GM13976 (cell line): Measurements from ENCODE around the gene TMEM273.

Experiments used
- DNase-seq: peaks from one replicate; pipeline ENCODE4 v3.0.0; 2012; ENCODE audit warnings: low spot score
- in situ Hi-C: fragments of 300-500 bp; cut with MboI; formaldehyde crosslinking; loops from one replicate; pipeline ENCODE4 v1.12.0; 2022; ENCODE audit warnings: low sequenced_read_pairs, mixed read lengths, inconsistent platforms; ENCODE audit not compliant: unreplicated experiment
- TF ChIP-seq, protein P1 (sequence below): IDR thresholded peaks from 2 replicates; pipeline ENCODE4 v1.5.1; 2012; ENCODE audit warnings: borderline replicate concordance, mild to moderate bottlenecking; ENCODE audit not compliant: insufficient read depth; ENCODE audit errors: extremely low read depth, missing control alignments, control extremely low read depth

Gene TMEM273

DNA sequence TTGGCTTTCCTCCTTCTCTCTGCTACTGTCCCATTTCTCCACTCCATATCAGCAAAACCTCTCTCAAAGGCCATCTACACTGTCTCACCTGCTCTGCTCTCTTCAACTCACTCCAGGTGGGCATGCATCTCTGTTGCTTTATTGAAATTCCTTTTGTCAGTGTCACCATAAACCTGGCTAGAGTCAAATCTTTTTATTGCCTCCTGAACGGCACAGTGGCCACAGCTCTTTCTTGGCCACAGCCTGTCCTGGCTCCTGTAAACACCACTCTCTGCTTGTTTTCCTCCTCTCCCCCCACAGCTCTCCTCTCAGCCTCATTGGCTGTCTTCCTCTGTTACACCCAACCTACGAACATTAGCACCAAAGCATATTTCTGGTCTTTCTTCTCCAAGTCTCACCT lies 31.1 kb upstream of the TMEM273 start:
- in situ Hi-C loops: no loop called here
- TF ChIP-seq, protein P1, sequence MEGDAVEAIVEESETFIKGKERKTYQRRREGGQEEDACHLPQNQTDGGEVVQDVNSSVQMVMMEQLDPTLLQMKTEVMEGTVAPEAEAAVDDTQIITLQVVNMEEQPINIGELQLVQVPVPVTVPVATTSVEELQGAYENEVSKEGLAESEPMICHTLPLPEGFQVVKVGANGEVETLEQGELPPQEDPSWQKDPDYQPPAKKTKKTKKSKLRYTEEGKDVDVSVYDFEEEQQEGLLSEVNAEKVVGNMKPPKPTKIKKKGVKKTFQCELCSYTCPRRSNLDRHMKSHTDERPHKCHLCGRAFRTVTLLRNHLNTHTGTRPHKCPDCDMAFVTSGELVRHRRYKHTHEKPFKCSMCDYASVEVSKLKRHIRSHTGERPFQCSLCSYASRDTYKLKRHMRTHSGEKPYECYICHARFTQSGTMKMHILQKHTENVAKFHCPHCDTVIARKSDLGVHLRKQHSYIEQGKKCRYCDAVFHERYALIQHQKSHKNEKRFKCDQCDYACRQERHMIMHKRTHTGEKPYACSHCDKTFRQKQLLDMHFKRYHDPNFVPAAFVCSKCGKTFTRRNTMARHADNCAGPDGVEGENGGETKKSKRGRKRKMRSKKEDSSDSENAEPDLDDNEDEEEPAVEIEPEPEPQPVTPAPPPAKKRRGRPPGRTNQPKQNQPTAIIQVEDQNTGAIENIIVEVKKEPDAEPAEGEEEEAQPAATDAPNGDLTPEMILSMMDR: no peak
- no peak for DNase-seq

DNA sequence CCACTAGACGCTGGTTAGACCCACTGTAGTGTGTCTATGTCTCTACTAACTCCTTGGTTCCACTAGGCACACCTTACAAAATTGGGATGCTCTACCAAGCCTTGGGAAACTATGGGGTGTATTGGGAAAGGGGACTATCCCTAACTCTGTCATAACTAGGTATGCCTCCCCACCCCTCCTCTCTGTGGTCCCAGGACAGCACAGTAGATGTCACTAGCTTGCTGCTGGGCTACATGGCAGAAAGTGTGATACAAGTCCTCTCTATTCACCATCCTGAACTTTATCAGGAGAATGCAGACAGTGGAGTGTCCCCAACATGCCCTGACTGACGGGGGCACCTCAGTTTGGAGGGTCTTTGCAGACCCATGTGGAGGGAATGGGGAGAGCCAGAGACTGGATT lies 30.3 kb upstream of the TMEM273 start:
- in situ Hi-C loops: no loop called here
- DNase-seq: no peak
- TF ChIP-seq, protein P1: no peak

DNA sequence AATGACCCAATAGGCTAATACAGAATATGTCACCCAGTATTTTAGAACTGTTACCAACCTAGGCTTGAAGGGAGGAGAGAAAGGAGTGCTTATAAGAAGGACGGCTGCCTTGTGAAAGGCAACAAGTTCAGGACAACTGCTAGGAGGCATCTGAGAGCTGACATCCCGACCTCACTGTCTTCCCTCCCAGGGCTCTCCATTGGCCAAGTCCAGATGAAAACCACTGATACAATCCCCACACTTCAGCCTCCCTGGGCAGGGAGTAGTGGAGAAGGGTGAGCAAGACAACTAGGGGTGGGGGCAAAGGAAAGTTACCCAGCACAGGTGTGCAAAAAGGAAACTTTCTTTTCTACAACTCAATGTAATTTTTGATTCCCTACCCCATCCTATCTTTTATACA lies 29.5 kb upstream of the TMEM273 start:
- no peak for DNase-seq
- TF ChIP-seq, protein P1: no peak
- in situ Hi-C loops: no loop called here

DNA sequence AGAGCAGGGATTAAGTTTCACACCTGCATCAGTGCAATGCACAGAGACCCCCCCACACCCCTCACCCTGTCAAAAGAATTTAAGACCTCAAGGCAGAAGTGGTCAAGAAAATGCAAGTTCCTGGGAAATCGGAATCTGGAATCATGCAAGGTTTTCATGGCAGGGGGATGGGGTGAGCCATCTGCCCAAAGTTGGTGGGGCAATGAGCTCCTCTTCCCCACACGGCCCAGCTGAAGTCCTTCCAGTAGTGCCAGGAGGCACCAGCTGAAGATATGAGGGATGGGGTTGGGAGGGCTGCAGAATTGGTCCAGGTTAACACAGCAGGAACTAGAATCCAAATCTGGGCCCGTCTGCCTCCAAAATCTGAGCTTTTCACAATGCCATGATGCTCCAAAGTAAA lies 25.0 kb upstream of the TMEM273 start:
- TF ChIP-seq, protein P1: no peak
- in situ Hi-C loops: no loop called here

DNA sequence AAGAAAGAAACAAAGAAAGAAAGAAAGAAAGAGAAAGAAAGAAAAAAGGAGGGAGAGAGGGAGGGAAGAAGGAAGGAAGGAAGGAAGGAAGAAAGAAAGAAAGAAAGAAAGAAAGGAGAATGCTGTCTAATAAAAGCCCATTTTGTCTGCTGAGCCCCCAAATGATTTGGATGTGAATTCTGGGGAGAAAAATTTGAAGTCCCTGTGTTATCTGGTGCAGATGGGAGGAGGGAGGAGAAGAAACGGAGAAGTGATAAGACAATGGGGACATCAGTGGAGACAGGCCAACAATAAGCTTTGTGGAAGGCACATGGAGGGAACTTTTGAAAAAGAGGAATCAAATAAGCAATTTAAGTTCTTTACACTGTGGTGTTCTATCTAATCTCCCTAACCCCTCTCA lies 24.6 kb upstream of the TMEM273 start:
- in situ Hi-C loops: no loop called here
- TF ChIP-seq, protein P1: no peak
- DNase-seq: no peak

More for the DNA sequence above, 25.0 kb upstream of the TMEM273 start:
- no peak for DNase-seq

DNA sequence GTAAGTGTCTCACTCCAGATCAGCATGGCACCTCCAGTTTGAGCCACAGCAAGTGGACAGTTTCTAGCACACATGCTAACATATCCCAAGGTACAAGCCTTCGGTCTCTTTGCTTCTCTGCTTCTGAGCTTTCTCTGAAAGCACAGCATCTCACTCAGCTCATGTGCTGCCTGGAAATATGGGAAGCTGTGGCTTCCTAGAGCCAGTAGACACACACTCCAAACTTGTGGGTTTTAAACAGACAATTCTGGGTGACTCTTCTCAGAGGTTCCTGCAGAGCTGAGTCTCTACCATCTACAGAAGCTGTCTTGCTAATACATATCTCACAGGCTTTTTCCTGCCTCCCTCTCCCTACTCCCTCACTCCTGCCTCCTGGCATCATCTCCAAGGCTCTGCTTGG lies 23.9 kb upstream of the TMEM273 start:
- TF ChIP-seq, protein P1: no peak
- in situ Hi-C loops: no loop called here
- no peak for DNase-seq

DNA sequence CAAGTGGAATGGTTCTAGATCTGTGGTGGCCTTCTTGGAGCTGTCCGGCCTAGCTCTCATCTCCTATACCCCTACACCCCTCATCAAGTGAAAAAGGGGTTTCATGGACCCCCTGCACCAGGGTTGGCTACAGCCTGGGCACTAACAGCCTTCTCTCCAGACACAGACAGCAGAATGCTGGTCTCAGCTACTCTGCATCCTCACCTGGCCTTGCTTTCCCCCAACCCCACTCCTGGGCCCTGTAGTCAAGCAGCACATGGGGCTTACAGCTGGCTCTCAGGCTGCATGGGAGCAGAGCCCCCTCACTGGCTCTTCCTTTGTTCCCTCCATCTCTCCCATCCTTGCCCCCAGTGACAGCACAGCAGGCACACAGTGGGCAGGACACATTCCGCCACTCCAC lies 20.8 kb upstream of the TMEM273 start:
- TF ChIP-seq, protein P1: no peak
- in situ Hi-C loops: no loop called here
- DNase-seq: no peak
